MCF 10A (cell line): ENCODE measurements around the gene COPS6. TPM values are rescaled to one million over a fixed set of nuclear protein-coding genes. Genes with fewer than 3 reads are reported as not detected.

Source experiments
- BruUV-seq: library from RNA; stranded (reverse); fragments of 400-500 nt; replicated peaks from 2 replicates; lab custom pipeline; 2021; lab: Mats Ljungman, UMichigan
- CTCF ChIA-PET: fragments of 300-600 bp; sonication (Branson Sonifier 250); formaldehyde crosslinking; extraction: SDS; loops from one replicate; lab custom pipeline; 2021; ENCODE audit warnings: antibody characterized with exemption, inconsistent platforms; lab: Yijun Ruan, JAX
- POLR2A ChIA-PET: fragments of 300-600, 350-650 bp; sonication (Branson Sonifier 250); formaldehyde crosslinking; extraction: SDS; loops from one replicate; lab custom pipeline; 2020; ENCODE audit warnings: antibody characterized with exemption, inconsistent platforms; lab: Yijun Ruan, JAX
- DNase-seq: peaks from one replicate; pipeline ENCODE4 v3.0.0-alpha.2; 2018; ENCODE audit not compliant: unreplicated experiment
- H3K27ac Mint-ChIP-seq: one replicate; pipeline ENCODE4 v1.8.0; 2022; ENCODE audit warnings: mild to moderate bottlenecking, low read depth, mixed read lengths; ENCODE audit not compliant: unreplicated experiment
- H3K27me3 Mint-ChIP-seq: one replicate; pipeline ENCODE4 v1.8.0; 2022; ENCODE audit warnings: mixed read lengths; ENCODE audit not compliant: insufficient read depth, unreplicated experiment
- H3K36me3 Mint-ChIP-seq: one replicate; pipeline ENCODE4 v1.8.0; 2022; ENCODE audit warnings: mild to moderate bottlenecking, moderate library complexity, mixed read lengths; ENCODE audit not compliant: insufficient read depth, unreplicated experiment
- H3K4me1 Mint-ChIP-seq: one replicate; pipeline ENCODE4 v1.8.0; 2022; ENCODE audit warnings: mixed read lengths; ENCODE audit not compliant: insufficient read depth, unreplicated experiment
- H3K4me3 Mint-ChIP-seq: one replicate; pipeline ENCODE4 v1.8.0; 2022; ENCODE audit warnings: mild to moderate bottlenecking, moderate library complexity, mixed read lengths; ENCODE audit not compliant: unreplicated experiment
- H3K9me3 Mint-ChIP-seq: one replicate; pipeline ENCODE4 v1.8.0; 2022; ENCODE audit warnings: mixed read lengths; ENCODE audit not compliant: unreplicated experiment
- CTCF ChIP-seq: fragments of 200-600 bp; IDR thresholded peaks from one replicate; pipeline ENCODE4 v1.8.0; 2022; ENCODE audit warnings: antibody characterized with exemption, mild to moderate bottlenecking; ENCODE audit not compliant: unreplicated experiment
- intact Hi-C: fragments of 100-400 bp; cut with micrococcal nuclease; formaldehyde crosslinking; loops from 2 replicates; pipeline ENCODE4 v1.14.1; 2022
- total RNA-seq: library from RNA; stranded (reverse); gene quantifications from 2 replicates; pipeline ENCODE4 v1.2.3, GENCODE V29; 2022

The COPS6 gene
- total RNA-seq, 1 experiment from 2014 or later: 103 TPM

GRCh38 chr7:100061518-100062193 is 27.1 kb upstream of the COPS6 start:
- H3K4me1 Mint-ChIP-seq: no peaks in the 10 kb centered on the region
- H3K4me3 Mint-ChIP-seq: no peak overlapping the region
- intact Hi-C loops: no loop called here
- peaks cover 74% of the 10 kb centered on the region for H3K36me3 Mint-ChIP-seq
- no peak for TF ChIP-seq CTCF
- no peak for DNase-seq
- no TSS peak for BruUV-seq
- H3K9me3 Mint-ChIP-seq: no peaks in the 10 kb centered on the region
- ChIA-PET CTCF (interaction anchor here (0.6 to 1.1 kb wide), 5 partner anchors 9 to 83 kb away, joined by 3 to 4 read pairs (median 3); no protein-coding TSS in a partner anchor), POLR2A (no interaction called here)
- no peaks in the 10 kb centered on the region for H3K27me3 Mint-ChIP-seq
- H3K27ac Mint-ChIP-seq: no peak overlapping the region

GRCh38 chr7:100063376-100063775 is 25.4 kb upstream of the COPS6 start:
- POLR2A ChIA-PET: interaction anchor here (1.0 to 2.1 kb wide), 5 partner anchors 8 to 145 kb away, joined by 3 to 8 read pairs (median 4); partner anchors contain the start of gene ZSCAN21
- Mint-ChIP-seq H3K27ac (no peak overlapping the region), H3K4me3 (no peak overlapping the region), H3K36me3 (peaks cover 70% of the 10 kb centered on the region), H3K9me3 (no peaks in the 10 kb centered on the region), H3K27me3 (no peaks in the 10 kb centered on the region), H3K4me1 (no peaks in the 10 kb centered on the region)
- no peak for DNase-seq
- no peak for TF ChIP-seq CTCF
- CTCF ChIA-PET: interaction anchor here (0.6 to 1.3 kb wide), 9 partner anchors 8 to 496 kb away, joined by 3 to 10 read pairs (median 4); partner anchors contain the start of gene MBLAC1
- intact Hi-C loops: no loop called here
- BruUV-seq: no TSS peak

- DNase-seq: no peak
- intact Hi-C loops: no loop called here
- Mint-ChIP-seq H3K27ac (peak overlapping the region; percentile 39), H3K4me1 (no peaks in the 10 kb centered on the region), H3K4me3 (no peak overlapping the region), H3K9me3 (no peaks in the 10 kb centered on the region), H3K36me3 (peaks cover 66% of the 10 kb centered on the region), H3K27me3 (no peaks in the 10 kb centered on the region)
- no peak for TF ChIP-seq CTCF
- POLR2A ChIA-PET: interaction anchor here (0.5 to 2.1 kb wide), 5 partner anchors 11 to 593 kb away, joined by 3 to 8 read pairs (median 4); no protein-coding TSS in a partner anchor
- BruUV-seq: no TSS peak
- CTCF ChIA-PET: interaction anchor here (0.6 to 1.3 kb wide), 7 partner anchors 9 to 85 kb away, joined by 3 to 10 read pairs (median 4); no protein-coding TSS in a partner anchor
Measured at GRCh38 chr7:100064162-100064561, 24.6 kb upstream of the COPS6 start.

- DNase-seq: no peak
- H3K4me3 Mint-ChIP-seq: no peak overlapping the region
- intact Hi-C loops: no loop called here
- H3K9me3 Mint-ChIP-seq: no peaks in the 10 kb centered on the region
- CTCF ChIA-PET: no interaction called here
- no peaks in the 10 kb centered on the region for H3K27me3 Mint-ChIP-seq
- H3K27ac Mint-ChIP-seq: no peak overlapping the region
- POLR2A ChIA-PET: interaction anchor here (0.7 to 1.6 kb wide), 2 partner anchors 9 to 36 kb away, joined by 3 to 4 read pairs; no protein-coding TSS in a partner anchor
- H3K36me3 Mint-ChIP-seq: peaks cover 66% of the 10 kb centered on the region
- BruUV-seq: TSS peak; percentile 7
- no peaks in the 10 kb centered on the region for H3K4me1 Mint-ChIP-seq
- no peak for TF ChIP-seq CTCF
Measured at GRCh38 chr7:100065452-100066186, 23.1 kb upstream of the COPS6 start.
